NCI-H226 (cell line): Measurements from ENCODE around the gene RPRD1A.

Source experiments
- DNase-seq: peaks from one replicate; pipeline ENCODE4 v3.0.0-alpha.2; 2015

The RPRD1A gene

GRCh38 chr18:35956226-35956625 is 111.1 kb downstream of the RPRD1A start:
- no peak for DNase-seq

- DNase-seq = no peak
Measured at GRCh38 chr18:35953688-35954087, 113.7 kb downstream of the RPRD1A start.

- no peak for DNase-seq
Measured at GRCh38 chr18:35950628-35950982, 116.8 kb downstream of the RPRD1A start.

GRCh38 chr18:35949903-35950627 is 117.3 kb downstream of the RPRD1A start:
- no peak for DNase-seq

- no peak for DNase-seq
Measured at GRCh38 chr18:35949090-35949489, 118.3 kb downstream of the RPRD1A start.

GRCh38 chr18:35948080-35948479 is 119.3 kb downstream of the RPRD1A start:
- no peak for DNase-seq

GRCh38 chr18:35942661-35943060 is 124.7 kb downstream of the RPRD1A start:
- no peak for DNase-seq

GRCh38 chr18:35942133-35942532 is 125.2 kb downstream of the RPRD1A start:
- no peak for DNase-seq

GRCh38 chr18:35941299-35941698 is 126.1 kb downstream of the RPRD1A start:
- DNase-seq = no peak
